ENCODE results near the gene CD44.

DNA sequence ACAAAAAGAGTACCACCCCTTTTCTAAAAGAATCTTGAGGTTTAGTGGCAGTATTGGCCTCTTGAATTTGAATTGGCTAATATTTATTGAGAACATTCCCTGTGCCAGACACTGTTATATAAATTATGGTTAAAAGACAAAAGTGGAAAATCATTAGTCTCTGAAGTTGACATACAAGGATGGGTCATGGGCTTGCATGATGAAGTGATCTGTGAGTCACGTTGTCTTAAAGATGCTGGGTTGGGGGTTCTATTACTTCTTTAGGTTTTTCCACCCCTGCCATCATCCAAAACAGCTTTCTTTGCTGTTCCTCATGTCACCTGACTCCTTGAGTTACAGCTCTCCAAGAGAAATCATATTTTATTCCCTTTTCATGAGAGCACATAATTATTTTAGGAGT, 85.0 kb downstream of the CD44 start:
- TF ChIP-seq EZH2 (IDR thresholded peaks at IDR 0.05; ENCODE audit: insufficient read depth, poor library complexity, severe bottlenecking) (no peak), EZH2phosphoT487 (IDR thresholded peaks at IDR 0.05; ENCODE audit: insufficient read depth, low read depth) (no peak)

Measured in GM23248 (cell line).